ENCODE results near the gene MTCP1.

MTCP1 gene

GRCh38 chrX:155026420-155026726, 44.6 kb downstream of the MTCP1 start:
- H3K4me1 ChIP-seq (ENCODE audit: control insufficient read depth, low read depth, low read length) = no peaks in the 10 kb centered on the region
- peak overlapping the region; percentile 90 for H3K4me3 ChIP-seq (ENCODE audit: low read length)
- no peak overlapping the region for H3K27ac ChIP-seq (ENCODE audit: low read length)
- no peaks in the 10 kb centered on the region for H3K36me3 ChIP-seq (ENCODE audit: control insufficient read depth, low read depth, low read length)
- peaks cover 7% of the 10 kb centered on the region for H3K9me3 ChIP-seq (ENCODE audit: control insufficient read depth, low read depth, low read length)
- H3K9ac ChIP-seq (ENCODE audit: low read length) = peak overlapping the region; percentile 94
- H3K27me3 ChIP-seq (ENCODE audit: control insufficient read depth, insufficient read depth, low read length) = no peaks in the 10 kb centered on the region

- H3K4me1 ChIP-seq (ENCODE audit: control insufficient read depth, low read depth, low read length) = no peaks in the 10 kb centered on the region
- H3K9ac ChIP-seq (ENCODE audit: low read length) = no peak overlapping the region
- H3K27ac ChIP-seq (ENCODE audit: low read length) = no peak overlapping the region
- no peaks in the 10 kb centered on the region for H3K36me3 ChIP-seq (ENCODE audit: control insufficient read depth, low read depth, low read length)
- H3K4me3 ChIP-seq (ENCODE audit: low read length) = no peak overlapping the region
- peaks cover 13% of the 10 kb centered on the region for H3K9me3 ChIP-seq (ENCODE audit: control insufficient read depth, low read depth, low read length)
- no peaks in the 10 kb centered on the region for H3K27me3 ChIP-seq (ENCODE audit: control insufficient read depth, insufficient read depth, low read length)
These were observed 46.8 kb downstream of the MTCP1 start for GRCh38 chrX:155023907-155024833.

GRCh38 chrX:155022585-155022984, 48.4 kb downstream of the MTCP1 start, which contains the start of gene F8:
Gene F8 (minus strand): TSS chrX:155022723. CDS start chrX:155022552, 171 bp downstream.
- Histone ChIP-seq H3K9ac (ENCODE audit: low read length) (no peak within 1 kb of the TSS), H3K4me3 (ENCODE audit: low read length) (no peak within 1 kb of the TSS), H3K4me1 (ENCODE audit: control insufficient read depth, low read depth, low read length) (no peaks in the 10 kb centered on the region), H3K27ac (ENCODE audit: low read length) (no peak within 1 kb of the TSS), H3K9me3 (ENCODE audit: control insufficient read depth, low read depth, low read length) (peaks cover 5% of the 10 kb centered on the region), H3K27me3 (ENCODE audit: control insufficient read depth, insufficient read depth, low read length) (no peaks in the 10 kb centered on the region), H3K36me3 (ENCODE audit: control insufficient read depth, low read depth, low read length) (no peaks in the 10 kb centered on the region)

- no peak overlapping the region for H3K27ac ChIP-seq (ENCODE audit: low read length)
- H3K4me3 ChIP-seq (ENCODE audit: low read length) = no peak overlapping the region
- no peaks in the 10 kb centered on the region for H3K36me3 ChIP-seq (ENCODE audit: control insufficient read depth, low read depth, low read length)
- H3K27me3 ChIP-seq (ENCODE audit: control insufficient read depth, insufficient read depth, low read length) = no peaks in the 10 kb centered on the region
- peaks cover 5% of the 10 kb centered on the region for H3K9me3 ChIP-seq (ENCODE audit: control insufficient read depth, low read depth, low read length)
- no peaks in the 10 kb centered on the region for H3K4me1 ChIP-seq (ENCODE audit: control insufficient read depth, low read depth, low read length)
- no peak overlapping the region for H3K9ac ChIP-seq (ENCODE audit: low read length)
These were observed 50.3 kb downstream of the MTCP1 start for GRCh38 chrX:155020591-155020990.

All from iPS-18a (cell line).